HepG2 (cell line): ENCODE data around the gene ZNF71. TPM values are rescaled to one million over a fixed set of nuclear protein-coding genes. Genes with fewer than 3 reads are reported as not detected.

Experiments
- ATAC-seq: fragments of 200-7000 bp; cut with Tn5 transposase; 3 replicates; pipeline ENCODE4 v1.9.1; 2020; ENCODE audit warnings: mild to moderate bottlenecking, moderate library complexity
- BruUV-seq: library from RNA; stranded (reverse); fragments of 400-500 nt; replicated peaks from 2 replicates; lab custom pipeline; 2021; lab: Mats Ljungman, UMichigan
- CTCF ChIA-PET: fragments of 300-600 bp; formaldehyde crosslinking; extraction: SDS; loops from one replicate; lab custom pipeline; 2021; ENCODE audit warnings: low total read pairs, inconsistent platforms, low intra/inter-chr PET ratio; lab: Yijun Ruan, JAX
- POLR2A ChIA-PET: fragments of 350-600 bp; sonication (Branson Sonifier 250); formaldehyde crosslinking; loops from one replicate; lab custom pipeline; 2020; ENCODE audit warnings: antibody characterized with exemption, inconsistent platforms; lab: Yijun Ruan, JAX
- DNase-seq: peaks from one replicate; pipeline ENCODE4 v3.0.0-alpha.2; 2015; ENCODE audit warnings: low spot score
- FAIRE-seq: peaks from 3 replicates; lab custom pipeline; 2011; peaks lifted over from hg19 to GRCh38; lab: Jason Lieb, UNC
- H2AFZ ChIP-seq: one replicate; pipeline ENCODE4 v1.6.1; 2011; ENCODE audit warnings: low read length, inconsistent platforms
- H3K27ac ChIP-seq: fragments of 300-600 bp; 3 replicates; pipeline ENCODE4 v1.8.0; 2011; ENCODE audit warnings: mixed run types, mild to moderate bottlenecking, mixed read lengths, low read length, inconsistent platforms; ENCODE audit not compliant: insufficient read depth; ENCODE audit errors: extremely low read length
- H3K27me3 ChIP-seq, 2 experiments: fragments of 200-600 bp in 1 of 2; 2 replicates in 1 of 2; 3 replicates in 1 of 2; pipeline versions ENCODE4 v1.6.0 to v1.8.0; 2011; ENCODE audit warnings: low read length in 2 of 2, mild to moderate bottlenecking in 2 of 2, moderate library complexity in 2 of 2, inconsistent platforms in 1 of 2; ENCODE audit not compliant: insufficient read depth in 2 of 2, control insufficient read depth in 1 of 2
- H3K36me3 ChIP-seq, 2 experiments: fragments of 200-600 bp in 1 of 2; replicated peaks in 1 of 2; 2 replicates in 1 of 2; 3 replicates in 1 of 2; pipeline versions ENCODE4 v1.5.1 to v1.8.0; 2011; ENCODE audit warnings: low read length in 2 of 2, inconsistent platforms in 1 of 2; ENCODE audit not compliant: insufficient read depth in 2 of 2, control insufficient read depth in 1 of 2
- H3K4me1 ChIP-seq: 2 replicates; pipeline ENCODE4 v1.5.1; 2012; ENCODE audit warnings: low read length, inconsistent platforms; ENCODE audit not compliant: insufficient read depth
- H3K4me2 ChIP-seq: 2 replicates; pipeline ENCODE4 v1.6.0; 2011; ENCODE audit warnings: low read depth, low read length, inconsistent platforms
- H3K4me3 ChIP-seq, 3 experiments: fragments of 200-600 bp in 1 of 3; sonication (generic), shearing (Covaris generic) in 1 of 3; replicated peaks in 1 of 3; 2 replicates each; pipeline ENCODE4 v1.5.1; 2011 to 2016; ENCODE audit warnings: low read length in 3 of 3, inconsistent platforms in 2 of 3, low read depth in 2 of 3, mild to moderate bottlenecking in 2 of 3, control low read depth in 1 of 3, mixed read lengths in 1 of 3; ENCODE audit not compliant: insufficient read depth in 1 of 3
- H3K79me2 ChIP-seq: one replicate; pipeline ENCODE4 v1.6.1; 2011; ENCODE audit warnings: low read length, inconsistent platforms; ENCODE audit not compliant: insufficient read depth
- H3K9ac ChIP-seq: 2 replicates; pipeline ENCODE4 v1.6.0; 2011; ENCODE audit warnings: mild to moderate bottlenecking, low read depth, low read length, inconsistent platforms; ENCODE audit not compliant: insufficient read depth
- H3K9me3 ChIP-seq: 2 replicates; pipeline ENCODE4 v1.5.1; 2012; ENCODE audit warnings: mild to moderate bottlenecking, low read length
- H4K20me1 ChIP-seq: 2 replicates; pipeline ENCODE4 v1.6.0; 2011; ENCODE audit warnings: inconsistent platforms, mild to moderate bottlenecking, low read length, moderate library complexity; ENCODE audit not compliant: insufficient read depth
- CCDC6 ChIP-seq: sonication (generic); formaldehyde crosslinking; IDR thresholded peaks from 2 replicates; pipeline ENCODE4 v1.8.1; 2022; ENCODE audit warnings: mild to moderate bottlenecking, missing genetic modification reagents, moderate library complexity
- EZH2 ChIP-seq: conservative IDR thresholded peaks from 2 replicates; pipeline ENCODE4 v1.6.1; 2012; ENCODE audit warnings: mild to moderate bottlenecking, low read depth, low read length, moderate library complexity
- FOSL2 ChIP-seq: sonication (generic); formaldehyde crosslinking; IDR thresholded peaks from 2 replicates; pipeline ENCODE4 v1.4.0; 2020; ENCODE audit warnings: missing genetic modification reagents
- FOXP1 ChIP-seq, 2 experiments: fragments of 450-650 bp in 1 of 2; IDR thresholded peaks; 2 replicates each; pipeline ENCODE4 v1.6.1; 2017 to 2018; ENCODE audit warnings: antibody characterized with exemption in 1 of 2
- GTF2F1 ChIP-seq: fragments of 150-350 bp; IDR thresholded peaks from 2 replicates; pipeline ENCODE4 v1.6.1; 2014; ENCODE audit warnings: low read length
- HDAC1 ChIP-seq: sonication (generic); formaldehyde crosslinking; IDR thresholded peaks from 2 replicates; pipeline ENCODE4 v1.5.1; 2020; ENCODE audit warnings: mild to moderate bottlenecking, missing genetic modification reagents
- ISX ChIP-seq: sonication (generic); formaldehyde crosslinking; conservative IDR thresholded peaks from 2 replicates; pipeline ENCODE4 v1.5.0; 2020; ENCODE audit warnings: missing genetic modification reagents
- MBNL3 ChIP-seq: fragments of 250-450 bp; sonication (Bioruptor Pico); conservative IDR thresholded peaks from 2 replicates; pipeline ENCODE4 v1.8.0; 2022; ENCODE audit warnings: mild to moderate bottlenecking, inconsistent platforms
- POGZ ChIP-seq: sonication (generic); formaldehyde crosslinking; IDR thresholded peaks from 2 replicates; pipeline ENCODE4 v1.4.0; 2020; ENCODE audit warnings: mild to moderate bottlenecking, missing genetic modification reagents
- SALL2 ChIP-seq: sonication (generic); formaldehyde crosslinking; IDR thresholded peaks from 2 replicates; pipeline ENCODE4 v1.8.1; 2023; ENCODE audit warnings: mild to moderate bottlenecking, missing genetic modification reagents, inconsistent platforms
- SCMH1 ChIP-seq: sonication (generic); formaldehyde crosslinking; IDR thresholded peaks from 2 replicates; pipeline ENCODE4 v1.9.0; 2021; ENCODE audit warnings: missing genetic modification reagents, mild to moderate bottlenecking, borderline replicate concordance
- SMAD1 ChIP-seq: sonication (generic); formaldehyde crosslinking; IDR thresholded peaks from 2 replicates; pipeline ENCODE4 v1.4.0; 2020; ENCODE audit warnings: missing genetic modification reagents, low read depth, mild to moderate bottlenecking, borderline replicate concordance
- ZNF432 ChIP-seq: sonication (generic); formaldehyde crosslinking; IDR thresholded peaks from 2 replicates; pipeline ENCODE4 v1.5.0; 2020; ENCODE audit warnings: missing genetic modification reagents, mild to moderate bottlenecking, borderline replicate concordance
- WGBS: methylation state at CpG from one replicate; pipeline ENCODE4 v1.1.6; 2017; ENCODE audit warnings: low lambda C conversion rate; 5-methylcytosine and 5-hydroxymethylcytosine counted together
- in situ Hi-C: cut with HindIII; loops from 2 replicates; pipeline ENCODE4 v1.10.0; 2017; ENCODE audit warnings: low pct_unique_long_range_greater_than_20kb; ENCODE audit not compliant: extremely low pct_ligation_motif_present
- intact Hi-C: fragments of 100-400 bp; cut with micrococcal nuclease; formaldehyde crosslinking; loops from one replicate; pipeline ENCODE4 v1.10.0; 2022; ENCODE audit not compliant: unreplicated experiment
- polyA plus RNA-seq, 8 experiments: library from polyadenylated mRNA; depleted of rRNA in 3 of 8; stranded (reverse) in 7 of 8; unstranded in 1 of 8; fragments of >200 nt; fragmentation: Illumina TruSeq in 4 of 8; extraction: Trizol in 4 of 8; gene quantifications; 2 replicates each; pipeline versions ENCODE4 v1.2.1 to v1.2.3, GENCODE V29; 2011 to 2016; ENCODE audit warnings: low read depth in 4 of 8, missing spikeins in 1 of 8, mixed read lengths in 1 of 8; ENCODE audit not compliant: insufficient read depth in 1 of 8
- total RNA-seq, 5 experiments: library from RNA; depleted of rRNA; stranded (reverse); fragments of >200 nt; fragmentation: Illumina TruSeq; extraction: Trizol; gene quantifications; 2 replicates each; pipeline ENCODE4 v1.2.3, GENCODE V29; 2016; ENCODE audit warnings: low read depth in 1 of 5

The ZNF71 gene
- total and polyA plus RNA-seq, 2 of the 13 experiments (the other 11 are each of a cell fraction or from before 2014, with no cell fraction given), result 2.2 to 4.4 TPM

DNA sequence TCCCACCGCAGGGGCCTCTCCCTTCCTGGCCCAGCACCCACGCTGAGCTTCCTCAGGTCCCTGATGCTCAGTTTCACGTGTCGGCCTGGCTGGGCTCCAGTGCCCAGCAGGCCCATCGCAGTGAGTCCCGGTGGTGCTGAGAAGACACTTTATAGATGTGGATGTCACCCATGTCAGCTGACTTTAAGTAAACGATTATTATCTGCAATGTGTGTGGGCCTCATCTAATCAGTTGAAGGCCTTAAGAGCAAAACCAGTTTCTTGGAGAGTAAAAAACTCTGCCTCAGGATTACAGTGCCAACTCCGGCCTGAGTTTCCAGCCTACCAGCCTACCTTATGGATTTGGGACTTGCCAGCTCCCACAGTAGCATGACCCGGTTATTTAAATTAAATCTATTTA, 30.6 kb downstream of the ZNF71 start:
- in situ Hi-C loops, result no loop called here
- Histone ChIP-seq H4K20me1 (no peaks in the 10 kb centered on the region), H3K9me3 (peaks cover 48% of the 10 kb centered on the region), H3K4me2 (no peak overlapping the region), H3K79me2 (no peaks in the 10 kb centered on the region), H3K4me1 (no peaks in the 10 kb centered on the region), H3K36me3 (peaks cover 5 to 8% of the 10 kb centered on the region in 2 experiments; a peak in 2 of 5 replicates), H3K4me3 (no peak overlapping the region), H2AFZ (no peak overlapping the region), H3K27me3 (no peaks in the 10 kb centered on the region), H3K27ac (no peak overlapping the region), H3K9ac (no peak overlapping the region)
- intact Hi-C loops, result no loop called here
- WGBS, result 92% methylated on average over 9 of the region's 9 CpGs
- CTCF ChIA-PET, result no interaction called here
- FAIRE-seq (no peak), DNase-seq (no peak), ATAC-seq (no peak)
- POLR2A ChIA-PET, result no interaction called here
- TF ChIP-seq EZH2 (no peak), FOSL2 (CRISPR knock-in tag) (no peak), CCDC6 (CRISPR knock-in tag) (no peak), MBNL3 (CRISPR knock-in tag) (no peak), SCMH1 (CRISPR knock-in tag) (no peak), ZNF432 (CRISPR knock-in tag) (no peak), FOXP1 (IDR thresholded peaks at IDR 0.05) (no peak), FOXP1 (CRISPR knock-in tag; IDR thresholded peaks at IDR 0.05) (no peak), GTF2F1 (no peak), SMAD1 (CRISPR knock-in tag) (no peak), HDAC1 (CRISPR knock-in tag) (no peak), SALL2 (CRISPR knock-in tag) (no peak), ISX (no peak), POGZ (CRISPR knock-in tag) (no peak)
- no TSS peak for BruUV-seq
